Astrocyte (in vitro differentiated cells and primary cell): ENCODE results near the gene CHST15. TPM values are rescaled to one million over a fixed set of nuclear protein-coding genes. Genes with fewer than 3 reads are reported as not detected.
A peak's percentile ranks its signal among the peaks of the same experiment; 100 is the strongest.

Source experiments
- DNase-seq: peaks from one replicate; pipeline ENCODE4 v3.0.0-alpha.2; 2010; ENCODE audit warnings: low read depth
- FAIRE-seq: peaks from 2 replicates; lab custom pipeline; 2011; peaks lifted over from hg19 to GRCh38; lab: Jason Lieb, UNC
- H2AFZ ChIP-seq: 2 replicates; pipeline ENCODE4 v1.6.0; 2012; ENCODE audit warnings: low read depth, low read length, inconsistent platforms
- H3K27ac ChIP-seq: 2 replicates; pipeline ENCODE4 v1.5.1; 2011; ENCODE audit warnings: low read depth, low read length, inconsistent platforms
- H3K27me3 ChIP-seq: 2 replicates; pipeline ENCODE4 v1.6.0; 2011; ENCODE audit warnings: low read length, inconsistent platforms; ENCODE audit not compliant: insufficient read depth
- H3K36me3 ChIP-seq: 2 replicates; pipeline ENCODE4 v1.5.1; 2011; ENCODE audit warnings: low read length, inconsistent platforms; ENCODE audit not compliant: insufficient read depth
- H3K4me1 ChIP-seq: 2 replicates; pipeline ENCODE4 v1.5.1; 2011; ENCODE audit warnings: low read length, inconsistent platforms; ENCODE audit not compliant: insufficient read depth
- H3K4me2 ChIP-seq: 2 replicates; pipeline ENCODE4 v1.6.0; 2012; ENCODE audit warnings: low read length, inconsistent platforms
- H3K4me3 ChIP-seq: 2 replicates; pipeline ENCODE4 v1.5.1; 2011; ENCODE audit warnings: low read depth, mild to moderate bottlenecking, low read length, inconsistent platforms; ENCODE audit not compliant: insufficient read depth
- H3K79me2 ChIP-seq: 2 replicates; pipeline ENCODE4 v1.6.0; 2012; ENCODE audit warnings: mild to moderate bottlenecking, low read length, inconsistent platforms; ENCODE audit not compliant: insufficient read depth
- H3K9ac ChIP-seq: 2 replicates; pipeline ENCODE4 v1.6.0; 2012; ENCODE audit warnings: mild to moderate bottlenecking, low read length, inconsistent platforms
- H3K9me3 ChIP-seq: 2 replicates; pipeline ENCODE4 v1.5.1; 2012; ENCODE audit warnings: low read depth, mild to moderate bottlenecking, low read length, inconsistent platforms; ENCODE audit not compliant: insufficient read depth
- H4K20me1 ChIP-seq: 2 replicates; pipeline ENCODE4 v1.6.0; 2012; ENCODE audit warnings: low read length, inconsistent platforms; ENCODE audit not compliant: insufficient read depth
- H3K27ac Mint-ChIP-seq: one replicate; pipeline ENCODE4 v1.8.0; 2021; ENCODE audit warnings: mild to moderate bottlenecking, mixed read lengths; ENCODE audit not compliant: unreplicated experiment
- H3K27me3 Mint-ChIP-seq: one replicate; pipeline ENCODE4 v1.8.0; 2021; ENCODE audit warnings: low read depth, mixed read lengths; ENCODE audit not compliant: unreplicated experiment
- H3K36me3 Mint-ChIP-seq: one replicate; pipeline ENCODE4 v1.8.0; 2021; ENCODE audit warnings: low read depth, mixed read lengths; ENCODE audit not compliant: unreplicated experiment
- H3K4me1 Mint-ChIP-seq: one replicate; pipeline ENCODE4 v1.8.0; 2021; ENCODE audit warnings: low read depth, mixed read lengths; ENCODE audit not compliant: unreplicated experiment
- H3K4me3 Mint-ChIP-seq: one replicate; pipeline ENCODE4 v1.8.0; 2021; ENCODE audit warnings: mild to moderate bottlenecking, moderate library complexity, mixed read lengths; ENCODE audit not compliant: unreplicated experiment
- H3K9me3 Mint-ChIP-seq: one replicate; pipeline ENCODE4 v1.8.0; 2021; ENCODE audit warnings: mild to moderate bottlenecking, mixed read lengths; ENCODE audit not compliant: unreplicated experiment
- EZH2 ChIP-seq: IDR thresholded peaks from 2 replicates; pipeline ENCODE4 v1.6.1; 2012; ENCODE audit warnings: mild to moderate bottlenecking, low read length, inconsistent platforms; ENCODE audit not compliant: insufficient read depth
- total RNA-seq: library from RNA; stranded (reverse); gene quantifications from 2 replicates; pipeline ENCODE4 v1.2.1, GENCODE V29; 2021
- TF ChIP-seq, protein P1 (sequence below): IDR thresholded peaks from 2 replicates; pipeline ENCODE4 v1.5.1; 2011; ENCODE audit warnings: low read depth, mild to moderate bottlenecking, inconsistent platforms, low read length, moderate library complexity; ENCODE audit not compliant: insufficient read depth

Gene CHST15
- total RNA-seq, 1 donor from 2014 or later: 20.6 TPM

DNA sequence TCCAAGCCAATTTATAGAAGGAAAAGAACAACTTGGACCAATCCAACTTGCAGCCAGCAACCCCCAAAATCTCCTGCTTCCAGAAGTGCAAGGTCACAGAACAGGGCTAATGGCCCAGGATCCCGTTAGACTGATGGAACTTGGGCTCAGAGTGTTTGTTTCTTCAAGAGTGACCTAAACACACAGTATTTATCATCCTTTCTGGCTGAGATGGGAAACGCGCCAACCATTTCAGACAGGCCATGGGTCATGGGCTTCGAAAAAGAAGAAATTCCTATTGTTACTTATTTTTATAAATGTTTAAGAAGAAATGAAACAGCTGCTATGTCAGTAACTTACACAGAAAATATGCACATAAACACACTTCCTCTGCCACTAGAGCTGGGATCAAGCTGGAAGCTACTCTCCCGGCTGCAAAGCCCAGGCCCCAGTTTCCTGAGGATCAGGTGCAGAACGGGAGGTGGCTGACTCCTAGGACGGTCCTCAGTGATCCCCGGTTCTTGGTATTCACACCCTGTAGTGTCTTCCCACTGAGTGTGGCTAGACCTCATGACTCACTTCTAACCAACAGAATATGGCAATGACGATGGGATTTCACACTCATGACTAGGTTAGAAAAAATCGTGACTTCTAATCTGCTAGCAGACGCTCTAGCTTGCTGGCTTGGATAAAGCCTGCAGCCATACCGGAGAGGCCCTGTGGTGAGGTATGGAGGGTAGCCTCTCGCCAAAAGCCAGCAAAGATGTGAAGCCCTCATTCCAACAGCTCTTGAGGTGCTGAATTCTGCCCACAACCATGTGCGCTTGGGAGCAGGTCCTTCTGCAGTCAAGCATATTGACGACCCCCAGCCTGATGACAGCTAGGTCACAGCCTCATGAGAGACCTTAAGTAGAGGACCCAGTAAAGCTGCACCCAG lies 60.2 kb downstream of the CHST15 start:
- Histone ChIP-seq H3K4me2 (peak overlapping the region; percentile 67), H3K79me2 (no peaks in the 10 kb centered on the region), H3K4me1 (peaks cover 14% of the 10 kb centered on the region), H3K9ac (no peak overlapping the region), H3K27me3 (peaks cover 14% of the 10 kb centered on the region), H3K36me3 (no peaks in the 10 kb centered on the region), H3K27ac (peak overlapping the region; percentile 40), H3K4me3 (no peak overlapping the region), H2AFZ (no peak overlapping the region), H3K9me3 (no peaks in the 10 kb centered on the region), H4K20me1 (no peaks in the 10 kb centered on the region)
- Mint-ChIP-seq H3K4me3 (no peak overlapping the region), H3K27ac (no peak overlapping the region), H3K27me3 (peaks cover 11% of the 10 kb centered on the region), H3K36me3 (peaks cover 24% of the 10 kb centered on the region), H3K4me1 (peaks cover 4% of the 10 kb centered on the region), H3K9me3 (peaks cover 2% of the 10 kb centered on the region)
- TF ChIP-seq, protein P1, sequence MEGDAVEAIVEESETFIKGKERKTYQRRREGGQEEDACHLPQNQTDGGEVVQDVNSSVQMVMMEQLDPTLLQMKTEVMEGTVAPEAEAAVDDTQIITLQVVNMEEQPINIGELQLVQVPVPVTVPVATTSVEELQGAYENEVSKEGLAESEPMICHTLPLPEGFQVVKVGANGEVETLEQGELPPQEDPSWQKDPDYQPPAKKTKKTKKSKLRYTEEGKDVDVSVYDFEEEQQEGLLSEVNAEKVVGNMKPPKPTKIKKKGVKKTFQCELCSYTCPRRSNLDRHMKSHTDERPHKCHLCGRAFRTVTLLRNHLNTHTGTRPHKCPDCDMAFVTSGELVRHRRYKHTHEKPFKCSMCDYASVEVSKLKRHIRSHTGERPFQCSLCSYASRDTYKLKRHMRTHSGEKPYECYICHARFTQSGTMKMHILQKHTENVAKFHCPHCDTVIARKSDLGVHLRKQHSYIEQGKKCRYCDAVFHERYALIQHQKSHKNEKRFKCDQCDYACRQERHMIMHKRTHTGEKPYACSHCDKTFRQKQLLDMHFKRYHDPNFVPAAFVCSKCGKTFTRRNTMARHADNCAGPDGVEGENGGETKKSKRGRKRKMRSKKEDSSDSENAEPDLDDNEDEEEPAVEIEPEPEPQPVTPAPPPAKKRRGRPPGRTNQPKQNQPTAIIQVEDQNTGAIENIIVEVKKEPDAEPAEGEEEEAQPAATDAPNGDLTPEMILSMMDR: no peak
- no peak for TF ChIP-seq EZH2
- FAIRE-seq (no peak), DNase-seq (peak; percentile 94)

DNA sequence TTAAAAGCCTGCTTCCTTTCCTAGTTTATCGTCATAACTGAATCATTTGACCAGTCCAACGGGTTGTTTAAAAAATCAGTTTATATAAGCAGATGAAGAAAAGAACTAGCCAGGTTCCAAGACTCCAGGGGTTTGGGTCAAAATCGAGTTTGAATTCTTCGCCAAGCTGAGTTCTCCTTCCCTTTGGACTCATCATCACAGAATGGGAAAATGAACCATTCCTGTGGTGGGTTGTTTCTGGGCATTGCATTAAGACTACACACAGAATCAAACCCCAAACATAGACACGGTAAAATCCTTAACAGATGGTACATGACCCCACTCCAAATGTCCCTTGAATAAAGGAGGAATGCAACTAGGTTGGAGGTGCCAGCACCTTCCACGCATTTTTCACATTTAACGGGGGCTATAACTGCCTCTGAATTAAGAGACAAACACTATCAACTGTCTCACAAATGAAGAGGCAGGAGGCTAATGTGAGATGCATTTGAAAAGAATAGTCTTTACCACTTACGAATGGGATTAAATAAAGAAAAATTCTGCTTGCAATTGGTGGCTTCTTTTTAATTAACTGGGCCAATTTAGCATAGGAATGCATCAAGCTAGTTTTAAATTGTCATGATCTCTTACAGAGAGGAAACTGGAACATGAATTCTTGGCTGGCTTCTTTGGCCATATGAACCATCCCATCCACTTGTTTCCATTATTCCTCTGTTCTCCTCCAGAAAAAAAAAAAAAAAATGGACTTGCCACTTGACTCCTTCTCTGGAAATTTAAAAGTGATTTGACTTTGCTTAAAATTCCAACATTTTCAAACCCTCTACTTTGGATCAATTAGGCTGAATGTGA lies 61.1 kb downstream of the CHST15 start:
- no peaks in the 10 kb centered on the region for H3K9me3 ChIP-seq
- Mint-ChIP-seq H3K27ac (no peak overlapping the region), H3K27me3 (peaks cover 13% of the 10 kb centered on the region), H3K9me3 (peaks cover 2% of the 10 kb centered on the region), H3K36me3 (peaks cover 25% of the 10 kb centered on the region), H3K4me1 (peaks cover 4% of the 10 kb centered on the region), H3K4me3 (no peak overlapping the region)
- H3K4me3 ChIP-seq: no peak overlapping the region
- no peak overlapping the region for H3K4me2 ChIP-seq
- H3K4me1 ChIP-seq: peaks cover 14% of the 10 kb centered on the region
- H3K9ac ChIP-seq: no peak overlapping the region
- H3K36me3 ChIP-seq: no peaks in the 10 kb centered on the region
- FAIRE-seq (no peak), DNase-seq (no peak)
- no peak for TF ChIP-seq EZH2
- TF ChIP-seq, protein P1: no peak
- peaks cover 17% of the 10 kb centered on the region for H3K27me3 ChIP-seq
- no peaks in the 10 kb centered on the region for H4K20me1 ChIP-seq
- H2AFZ ChIP-seq: no peak overlapping the region
- no peak overlapping the region for H3K27ac ChIP-seq
- H3K79me2 ChIP-seq: no peaks in the 10 kb centered on the region
